Psoas muscle (tissue), 8 donors: ENCODE data around the gene OR5V1. TPM values are rescaled to one million over a fixed set of nuclear protein-coding genes. Genes with fewer than 3 reads are reported as not detected.

Experiments
- ATAC-seq, 4 donors: fragments of 200-7000 bp; cut with Tn5 transposase; one replicate each; pipeline ENCODE4 v1.9.1; 2020; ENCODE audit warnings: moderate library complexity in 3 of 4, mild to moderate bottlenecking in 2 of 4
- DNase-seq, 2 donors: peaks; one replicate each; pipeline ENCODE4 v3.0.0-alpha.2; 2020
- H3K27ac ChIP-seq: fragments of 200-600 bp; one replicate; pipeline ENCODE4 v1.8.0; 2022
- H3K27me3 ChIP-seq, 3 donors: fragments of 200-600 bp in 1 of 3; one replicate each; pipeline versions ENCODE4 v1.6.1 to v1.8.0; 2013 to 2022; ENCODE audit warnings: low read length in 2 of 3, mild to moderate bottlenecking in 2 of 3, moderate library complexity in 1 of 3; ENCODE audit not compliant: insufficient read depth in 3 of 3
- H3K36me3 ChIP-seq, 2 donors: fragments of 200-600 bp in 1 of 2; one replicate each; pipeline versions ENCODE4 v1.6.1 to v1.8.0; 2013 to 2022; ENCODE audit warnings: low read depth in 1 of 2, mild to moderate bottlenecking in 1 of 2, moderate library complexity in 1 of 2; ENCODE audit not compliant: insufficient read depth in 1 of 2
- H3K4me1 ChIP-seq: fragments of 200-600 bp; one replicate; pipeline ENCODE4 v1.8.0; 2022
- H3K4me3 ChIP-seq: fragments of 200-600 bp; one replicate; pipeline ENCODE4 v1.8.0; 2022; ENCODE audit warnings: mild to moderate bottlenecking
- H3K9me3 ChIP-seq: fragments of 200-600 bp; one replicate; pipeline ENCODE4 v1.8.0; 2022
- CTCF ChIP-seq: fragments of 200-600 bp; IDR thresholded peaks from one replicate; pipeline ENCODE4 v1.8.0; 2022; ENCODE audit warnings: antibody characterized with exemption
- WGBS, 3 donors: extraction: QIAGEN DNeasy Blood & Tissue Kit; methylation state at CpG; one replicate each; pipeline versions ENCODE4 v1.1.6 to v1.1.7; 2013; 5-methylcytosine and 5-hydroxymethylcytosine counted together
- intact Hi-C, 2 donors: fragments of 100-400 bp; cut with DNase I; formaldehyde crosslinking; loops; one replicate each; pipeline versions ENCODE4 v1.11.0 to v1.14.2; 2022
- polyA plus RNA-seq, 3 donors: library from polyadenylated mRNA; stranded (reverse); fragments of 200-250 nt; gene quantifications; one replicate each; pipeline ENCODE4 v1.2.3, GENCODE V29; 2013
- total RNA-seq, 4 donors: library from RNA; stranded (reverse); fragmentation: NEBNext Ultra II Directional in 2 of 4; extraction: Animal tissue kit (Norgen Biotek cat#: 25700) in 2 of 4; gene quantifications; one replicate each; pipeline versions ENCODE4 v1.2.1 to v1.2.4, GENCODE V29; 2021 to 2023
- donor health status: healthy with polysubstance abuse.
- donor health status: DM: no; HTN: no; CAD: no; lungs with moderate emphysema.
- donor health status: Bipolar disorder and iron deficiency.
- donor health status: healthy.
- donor health status: DM: yes; HTN: yes; CAD: no.
- donor health status: DM: no; HTN: no; CAD: no.
- donor health status: DM: no; HTN: no; CAD: no.
- donor health status: DM: yes; HTN: yes; CAD: no.

The OR5V1 gene
- total and polyA plus RNA-seq, 7 donors: not detected

GRCh38 chr6:29319931-29320330, 48.7 kb downstream of the OR5V1 start:
- H3K4me1 ChIP-seq: no peaks in the 10 kb centered on the region
- TF ChIP-seq CTCF: no peak
- ATAC-seq (no peak), DNase-seq (no peak)
- intact Hi-C loops: no loop called here
- H3K9me3 ChIP-seq: no peaks in the 10 kb centered on the region
- no peaks in the 10 kb centered on the region for H3K36me3 ChIP-seq
- no peaks in the 10 kb centered on the region for H3K27me3 ChIP-seq
- no peak overlapping the region for H3K27ac ChIP-seq
- H3K4me3 ChIP-seq: no peak overlapping the region
- WGBS, 3 donors: 76 to 90% (median 87%) methylated on average over 2 of the region's 2 CpGs

Other genes starting within 250 kb of the OR5V1 start
- not detected for gene OR2J2, start 198.0 kb downstream of the OR5V1 start, total RNA-seq
- not detected for gene OR2J2, start 198.0 kb downstream of the OR5V1 start, polyA plus RNA-seq
- gene OR14J1, start 67.2 kb downstream of the OR5V1 start, total RNA-seq: not detected
- gene OR14J1, start 67.2 kb downstream of the OR5V1 start, polyA plus RNA-seq: not detected
- gene OR12D3, start 6.4 kb upstream of the OR5V1 start, total RNA-seq: not detected
- gene OR12D3, start 6.4 kb upstream of the OR5V1 start, polyA plus RNA-seq: not detected
- gene OR12D2, start 26.8 kb upstream of the OR5V1 start, total RNA-seq: not detected
- not detected for gene OR12D2, start 26.8 kb upstream of the OR5V1 start, polyA plus RNA-seq
- not detected for gene OR12D1, start 46.1 kb upstream of the OR5V1 start, total RNA-seq
- gene OR12D1, start 46.1 kb upstream of the OR5V1 start, polyA plus RNA-seq: not detected
- gene OR10C1, start 70.4 kb upstream of the OR5V1 start, total RNA-seq: not detected
- gene OR10C1, start 70.4 kb upstream of the OR5V1 start, polyA plus RNA-seq: not detected
- not detected for gene OR11A1, start 88.2 kb upstream of the OR5V1 start, total RNA-seq
- gene OR11A1, start 88.2 kb upstream of the OR5V1 start, polyA plus RNA-seq: not detected
- gene OR2H1, start 88.3 kb upstream of the OR5V1 start, total RNA-seq: not detected
- gene OR2H1, start 88.3 kb upstream of the OR5V1 start, polyA plus RNA-seq: under 1 TPM in 1 of 3 donors, not detected in 2; 0.10 TPM
- gene MAS1L, start 119.1 kb upstream of the OR5V1 start, total RNA-seq: not detected
- not detected for gene MAS1L, start 119.1 kb upstream of the OR5V1 start, polyA plus RNA-seq
- under 1 TPM in 2 of 4 donors, not detected in 2; 0.25 to 0.26 TPM for gene UBD, start 190.9 kb upstream of the OR5V1 start, total RNA-seq
- under 1 TPM in 2 of 3 donors, not detected in 1; 0.23 to 0.30 TPM for gene UBD, start 190.9 kb upstream of the OR5V1 start, polyA plus RNA-seq
- not detected for gene OR2H2, start 216.3 kb upstream of the OR5V1 start, total RNA-seq
- gene OR2H2, start 216.3 kb upstream of the OR5V1 start, polyA plus RNA-seq: not detected